Loucy (cell line): ENCODE measurements around the gene IRAK4.

Source experiments
- H2AFZ ChIP-seq: fragments of 200-600 bp; sonication (generic); 2 replicates; pipeline ENCODE4 v1.6.0; 2016; ENCODE audit warnings: antibody characterized with exemption, mild to moderate bottlenecking, low read length, moderate library complexity
- H3F3A ChIP-seq: fragments of 200-600 bp; 2 replicates; pipeline ENCODE4 v1.6.0; 2016; ENCODE audit warnings: antibody characterized with exemption, low read depth, mild to moderate bottlenecking
- H3K27me3 ChIP-seq: fragments of 200-600 bp; sonication (generic); 2 replicates; pipeline ENCODE4 v1.6.1; 2014; ENCODE audit warnings: low read length, mild to moderate bottlenecking; ENCODE audit not compliant: insufficient read depth, poor library complexity, severe bottlenecking
- H3K36me3 ChIP-seq: fragments of 200-600 bp; sonication (generic); 2 replicates; pipeline ENCODE4 v1.6.1; 2016; ENCODE audit warnings: low read length; ENCODE audit not compliant: insufficient read depth
- H3K4me1 ChIP-seq: fragments of 200-600 bp; sonication (generic); 2 replicates; pipeline ENCODE4 v1.5.1; 2014; ENCODE audit warnings: low read length, mild to moderate bottlenecking; ENCODE audit not compliant: insufficient read depth, poor library complexity, severe bottlenecking
- H3K4me2 ChIP-seq: fragments of 200-600 bp; sonication (generic); 2 replicates; pipeline ENCODE4 v1.6.0; 2014; ENCODE audit warnings: antibody characterized with exemption, low read length, low read depth, mild to moderate bottlenecking; ENCODE audit not compliant: poor library complexity, severe bottlenecking
- H3K4me3 ChIP-seq: fragments of 200-600 bp; sonication (generic); 2 replicates; pipeline ENCODE4 v1.5.1; 2014; ENCODE audit warnings: low read length, mild to moderate bottlenecking, mixed read lengths; ENCODE audit not compliant: poor library complexity, severe bottlenecking
- H3K79me2 ChIP-seq: fragments of 200-600 bp; sonication (generic); 2 replicates; pipeline ENCODE4 v1.6.1; 2014; ENCODE audit warnings: low read length; ENCODE audit not compliant: insufficient read depth
- H3K9ac ChIP-seq: fragments of 200-600 bp; sonication (generic); 2 replicates; pipeline ENCODE4 v1.6.0; 2014; ENCODE audit warnings: mild to moderate bottlenecking, low read depth, low read length, moderate library complexity; ENCODE audit not compliant: poor library complexity, severe bottlenecking
- H3K9me2 ChIP-seq: fragments of 200-600 bp; sonication (generic); replicated peaks from 2 replicates; pipeline ENCODE4 v1.6.1; 2016; ENCODE audit warnings: low read depth, low read length, mixed read lengths
- H3K9me3 ChIP-seq: fragments of 200-600 bp; sonication (generic); 2 replicates; pipeline ENCODE4 v1.6.1; 2014; ENCODE audit warnings: mild to moderate bottlenecking, antibody characterized with exemption, low read length, low read depth; ENCODE audit not compliant: insufficient read depth
- H4K20me1 ChIP-seq: fragments of 200-600 bp; sonication (generic); 2 replicates; pipeline ENCODE4 v1.6.0; 2014; ENCODE audit warnings: antibody characterized with exemption, low read length, mild to moderate bottlenecking; ENCODE audit not compliant: insufficient read depth, poor library complexity, severe bottlenecking
- EZH2phosphoT487 ChIP-seq: fragments of 200-600 bp; IDR thresholded peaks from 2 replicates; pipeline ENCODE4 v1.6.1; 2018; ENCODE audit warnings: antibody characterized with exemption, mild to moderate bottlenecking, moderate library complexity, borderline replicate concordance
- TF ChIP-seq, protein P1 (sequence below): fragments of 200-600 bp; sonication (generic); conservative IDR thresholded peaks from 2 replicates; pipeline ENCODE4 v1.5.1; 2014; ENCODE audit warnings: mild to moderate bottlenecking, antibody characterized with exemption, low read length

IRAK4 gene

GRCh38 chr12:43836475-43836989, 77.8 kb downstream of the IRAK4 start:
- no peaks in the 10 kb centered on the region for H3K9me2 ChIP-seq
- no peaks in the 10 kb centered on the region for H3K36me3 ChIP-seq
- peak overlapping the region; percentile 80 for H3K9ac ChIP-seq
- H3F3A ChIP-seq: 0 out of 2 replicates have a peak, but pooled peaks cover 2% of the 10 kb centered on the region
- peak overlapping the region; percentile 94 for H2AFZ ChIP-seq
- 0 out of 2 replicates have a peak, but pooled peaks cover 14% of the 10 kb centered on the region for H3K79me2 ChIP-seq
- no peaks in the 10 kb centered on the region for H3K9me3 ChIP-seq
- peak overlapping the region; percentile 90 for H3K4me2 ChIP-seq
- peaks cover 44% of the 10 kb centered on the region for H3K4me1 ChIP-seq
- no peaks in the 10 kb centered on the region for H3K27me3 ChIP-seq
- H4K20me1 ChIP-seq: peaks cover 2% of the 10 kb centered on the region
- H3K4me3 ChIP-seq: peak overlapping the region; percentile 84
- no peak for TF ChIP-seq EZH2phosphoT487
- TF ChIP-seq, protein P1, sequence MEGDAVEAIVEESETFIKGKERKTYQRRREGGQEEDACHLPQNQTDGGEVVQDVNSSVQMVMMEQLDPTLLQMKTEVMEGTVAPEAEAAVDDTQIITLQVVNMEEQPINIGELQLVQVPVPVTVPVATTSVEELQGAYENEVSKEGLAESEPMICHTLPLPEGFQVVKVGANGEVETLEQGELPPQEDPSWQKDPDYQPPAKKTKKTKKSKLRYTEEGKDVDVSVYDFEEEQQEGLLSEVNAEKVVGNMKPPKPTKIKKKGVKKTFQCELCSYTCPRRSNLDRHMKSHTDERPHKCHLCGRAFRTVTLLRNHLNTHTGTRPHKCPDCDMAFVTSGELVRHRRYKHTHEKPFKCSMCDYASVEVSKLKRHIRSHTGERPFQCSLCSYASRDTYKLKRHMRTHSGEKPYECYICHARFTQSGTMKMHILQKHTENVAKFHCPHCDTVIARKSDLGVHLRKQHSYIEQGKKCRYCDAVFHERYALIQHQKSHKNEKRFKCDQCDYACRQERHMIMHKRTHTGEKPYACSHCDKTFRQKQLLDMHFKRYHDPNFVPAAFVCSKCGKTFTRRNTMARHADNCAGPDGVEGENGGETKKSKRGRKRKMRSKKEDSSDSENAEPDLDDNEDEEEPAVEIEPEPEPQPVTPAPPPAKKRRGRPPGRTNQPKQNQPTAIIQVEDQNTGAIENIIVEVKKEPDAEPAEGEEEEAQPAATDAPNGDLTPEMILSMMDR: no peak
